Daoy (cell line): Measurements from ENCODE around the gene DTNB. TPM values are rescaled to one million over a fixed set of nuclear protein-coding genes. Genes with fewer than 3 reads are reported as not detected.

Source experiments
- DNase-seq: peaks from one replicate; pipeline ENCODE4 v3.0.0-alpha.2; 2015; ENCODE audit warnings: low read depth
- total RNA-seq: library from RNA; depleted of rRNA; stranded (reverse); fragments of >200 nt; shearing (Covaris generic); gene quantifications from 2 replicates; pipeline ENCODE4 v1.2.3, GENCODE V29; 2014

DTNB gene
- total RNA-seq, 1 experiment from 2014 or later: 5.0 TPM

DNA sequence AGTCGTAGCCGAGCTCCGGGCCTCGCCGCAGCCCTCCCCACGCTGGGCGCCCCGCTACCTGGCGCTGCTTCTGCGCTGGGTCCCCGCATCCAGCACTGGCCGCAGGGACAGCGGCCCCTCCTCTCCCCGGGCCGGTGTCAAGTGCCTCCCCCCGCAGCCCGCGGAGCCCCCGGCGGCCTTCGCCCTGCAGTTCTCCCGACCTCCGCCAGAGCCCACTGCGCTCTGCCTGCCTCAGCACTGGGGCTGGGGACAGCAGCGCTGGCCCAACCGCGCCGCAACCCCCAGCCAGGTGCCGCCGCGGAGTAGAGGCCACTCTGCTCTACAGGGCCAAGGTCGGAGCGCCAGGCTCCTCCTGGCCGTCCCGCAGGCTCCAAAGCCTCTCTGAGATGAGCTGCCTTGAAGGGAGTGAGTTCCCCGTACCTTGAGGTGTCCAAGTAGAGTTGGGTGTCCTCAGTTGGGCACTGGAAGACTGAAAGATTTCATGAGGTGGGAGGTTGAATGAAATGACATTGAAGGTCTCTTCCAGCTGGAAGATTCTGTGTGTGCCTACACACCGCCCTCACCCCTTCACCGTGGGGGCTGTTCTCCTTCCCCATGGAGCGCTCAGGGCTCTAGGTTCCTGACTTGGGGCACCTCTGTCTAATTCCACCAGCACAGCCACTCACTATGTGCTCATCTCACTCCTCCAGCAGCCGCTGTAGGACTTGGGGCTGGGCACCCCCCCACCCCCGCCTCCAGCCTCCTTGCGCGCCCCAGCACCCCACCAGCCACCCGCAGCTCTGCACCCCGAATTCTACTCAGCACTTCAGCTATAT lies 330.8 kb downstream of the DTNB start:
- DNase-seq: peak; percentile 88

DNA sequence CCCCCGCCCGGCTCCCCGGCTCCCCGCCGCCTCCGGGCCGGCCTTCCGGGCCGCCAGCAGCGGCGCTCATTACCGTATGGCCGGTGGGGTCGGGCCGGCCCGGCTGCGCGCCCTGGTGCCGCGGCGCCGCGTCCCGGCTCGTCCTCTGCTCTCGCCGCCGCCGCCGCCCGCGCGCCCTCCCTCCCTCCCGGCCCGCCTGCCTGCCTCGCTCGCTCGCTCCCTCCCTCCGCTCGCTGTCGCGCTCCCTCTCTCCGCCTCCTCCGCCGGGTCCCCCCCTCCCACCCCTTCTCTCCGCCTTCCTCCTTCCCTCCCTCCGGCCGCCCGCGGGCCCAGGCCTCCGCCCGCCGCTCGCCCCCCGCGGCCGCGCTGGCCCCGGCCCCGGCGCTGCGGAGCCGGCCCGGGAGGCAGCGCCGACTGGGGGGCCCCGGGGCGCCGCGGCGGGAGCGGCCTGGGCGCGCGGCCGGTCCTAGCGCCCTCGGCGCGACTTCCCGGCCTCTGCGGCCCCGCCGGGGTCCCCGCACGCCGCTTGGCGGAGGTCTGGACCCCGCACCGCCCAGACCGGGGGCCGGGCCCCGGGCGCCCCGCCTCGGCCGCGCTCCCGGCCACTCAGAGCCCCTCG lies 331.5 kb downstream of the DTNB start, which contains the start of gene DNMT3A:
Gene DNMT3A, minus strand, starts transcription at position 173 of the 619 bp plus-strand sequence. CDS start 27,941 bp downstream, outside the sequence.
- DNase-seq: peak; percentile 82

DNA sequence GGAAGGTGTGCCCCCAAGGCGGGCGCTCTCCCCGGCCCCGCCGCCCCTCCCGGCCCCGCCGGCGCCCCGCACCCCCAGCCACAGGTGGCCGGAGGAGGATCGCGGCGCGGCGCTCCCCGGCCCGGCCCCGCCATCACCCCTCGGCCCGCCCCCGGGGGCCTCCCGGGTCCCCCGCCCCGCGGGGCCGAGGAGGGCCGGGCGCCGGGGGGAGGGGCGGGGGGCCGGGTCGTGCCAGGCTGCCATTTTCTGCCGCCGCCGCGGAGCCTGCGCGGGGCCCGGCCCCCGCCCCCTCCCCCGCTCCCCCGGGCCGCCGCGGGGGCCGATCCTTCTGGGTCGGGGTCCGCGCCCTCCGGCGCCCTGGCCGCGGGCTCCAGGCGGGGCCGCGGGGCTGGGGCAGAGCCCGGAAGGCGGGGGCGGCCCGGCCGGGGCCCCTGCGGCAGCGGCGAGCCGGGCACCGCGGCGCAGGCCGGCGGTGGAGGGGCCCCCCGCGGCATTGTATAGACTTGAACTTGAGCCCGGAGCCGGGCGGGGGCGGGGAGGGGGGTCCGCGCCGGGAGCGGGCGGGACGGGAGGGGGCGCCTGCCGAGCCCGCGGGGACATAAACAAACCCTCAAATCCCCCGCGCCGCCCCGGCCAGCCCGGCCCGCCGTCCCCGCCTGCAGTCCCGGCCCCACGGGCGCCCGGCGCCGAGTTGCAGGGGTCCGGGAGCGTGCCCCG lies 332.2 kb downstream of the DTNB start:
- DNase-seq: peak; percentile 34

DNA sequence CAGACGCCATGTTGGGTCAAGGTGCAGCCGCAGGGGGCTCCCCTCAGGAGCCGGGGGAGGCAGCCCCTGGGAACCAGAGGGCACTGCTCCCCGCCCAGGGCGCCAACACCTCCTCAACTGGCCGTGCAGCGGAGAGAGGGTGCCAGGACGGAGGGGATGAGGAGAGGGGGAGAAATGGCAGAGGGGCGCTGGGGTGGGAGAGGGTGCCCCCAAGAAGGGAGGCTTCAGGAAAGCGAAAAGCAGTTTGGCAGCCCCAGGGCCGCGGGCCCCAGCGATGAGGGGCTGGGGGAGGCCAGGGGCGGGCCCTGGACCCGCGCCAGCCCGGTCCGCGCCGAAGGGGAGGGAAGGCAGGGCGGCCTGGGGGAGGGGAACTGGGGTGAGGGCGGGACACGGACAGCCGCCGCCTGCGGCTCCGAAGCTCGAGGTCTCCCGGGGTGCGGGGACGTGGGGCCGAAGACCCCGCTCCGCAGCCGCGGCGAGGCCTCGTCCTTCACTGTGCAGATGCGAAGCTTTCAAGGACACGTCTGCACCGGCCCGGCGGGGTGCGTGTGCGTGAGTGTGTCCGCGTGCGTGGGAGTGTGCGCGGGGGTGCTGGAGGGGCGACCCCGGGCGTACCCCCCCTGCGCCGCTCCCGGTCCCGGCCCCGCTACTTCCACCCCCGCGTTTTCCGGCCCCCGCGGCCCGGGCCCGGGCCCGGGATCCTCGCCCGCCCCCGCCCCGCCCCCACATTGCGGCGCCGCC lies 333.0 kb downstream of the DTNB start:
- DNase-seq: no peak

DNA sequence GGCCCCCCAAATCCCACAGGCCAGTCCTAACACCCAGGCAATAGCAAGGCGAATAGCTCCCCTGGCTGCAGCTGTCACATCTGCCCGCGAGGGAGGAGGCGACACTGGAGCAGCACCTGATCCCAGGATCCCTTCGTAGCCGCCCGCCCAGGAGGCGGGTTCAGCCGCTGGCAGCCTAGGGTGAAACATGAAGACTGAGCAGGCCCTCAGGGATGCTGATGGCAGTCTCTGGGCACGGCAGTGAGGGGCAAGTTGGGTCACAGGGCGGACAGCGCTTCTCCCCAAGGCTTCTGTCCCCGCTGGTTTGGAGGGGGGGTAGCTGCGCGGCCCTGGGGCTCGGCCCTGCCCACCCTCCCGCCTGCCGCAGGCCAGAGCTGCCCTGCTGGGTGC lies 333.6 kb downstream of the DTNB start:
- no peak for DNase-seq

DNA sequence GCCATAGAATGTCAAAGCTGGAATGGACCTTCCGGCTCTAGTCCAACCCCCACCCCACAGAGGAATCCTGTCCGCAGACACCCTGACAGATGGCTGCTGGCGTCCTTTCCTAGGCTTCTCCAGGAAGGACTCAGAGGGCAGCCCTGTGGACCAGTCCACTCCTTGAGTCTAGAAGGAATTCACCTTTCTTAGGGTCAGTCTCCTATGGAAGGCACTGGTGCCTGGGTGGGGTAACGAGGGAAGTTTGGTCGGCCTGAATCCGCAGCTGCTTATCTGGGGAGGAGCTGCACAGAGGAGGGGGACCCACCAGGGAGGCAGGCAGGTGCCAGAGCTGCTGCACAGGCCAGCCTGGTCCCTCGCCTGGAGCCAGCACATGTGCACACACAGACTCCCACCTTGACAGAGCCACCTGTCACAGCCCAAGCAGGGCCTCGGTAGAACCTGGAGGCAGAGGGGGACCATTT lies 334.1 kb downstream of the DTNB start:
- DNase-seq: no peak

DNA sequence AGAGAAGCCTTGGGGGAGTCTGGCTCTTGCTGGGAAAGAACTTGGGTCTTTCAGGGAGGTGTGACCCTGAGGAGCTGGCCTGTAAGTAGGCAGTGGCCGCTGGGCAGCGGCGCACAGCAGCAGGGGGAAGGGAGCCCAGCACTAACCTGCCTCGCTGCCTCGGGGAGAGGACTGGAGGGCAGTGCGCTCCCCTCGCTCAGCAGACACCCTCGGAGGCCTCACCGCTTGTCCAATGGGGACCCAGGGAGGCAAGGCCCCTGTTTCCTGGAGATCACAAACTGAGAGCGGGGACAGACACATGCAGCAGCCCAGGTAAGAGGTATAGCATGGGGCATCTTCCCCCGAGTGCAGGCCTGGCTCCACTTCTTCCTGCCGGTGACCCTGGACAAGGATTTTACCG lies 335.0 kb downstream of the DTNB start:
- DNase-seq: no peak

DNA sequence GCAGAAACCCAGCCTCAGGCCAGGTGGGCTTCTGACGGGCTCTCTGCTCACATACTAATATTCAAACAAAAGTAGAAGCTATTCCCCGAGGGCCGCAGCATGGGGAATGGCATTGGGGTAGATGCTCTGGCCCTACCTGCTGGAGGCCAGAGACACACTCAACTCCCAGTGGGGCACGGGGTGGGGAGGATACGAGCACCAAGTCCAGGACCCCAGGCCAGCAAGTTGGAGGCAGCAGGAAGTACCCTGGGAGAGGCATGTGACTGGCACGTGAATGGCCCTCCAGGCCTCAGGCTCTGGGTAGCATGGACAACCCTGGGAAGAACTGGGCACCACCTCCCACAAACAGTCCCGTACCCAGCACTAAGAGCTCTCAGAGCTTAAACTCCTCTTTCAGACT lies 335.5 kb downstream of the DTNB start:
- DNase-seq: no peak

DNA sequence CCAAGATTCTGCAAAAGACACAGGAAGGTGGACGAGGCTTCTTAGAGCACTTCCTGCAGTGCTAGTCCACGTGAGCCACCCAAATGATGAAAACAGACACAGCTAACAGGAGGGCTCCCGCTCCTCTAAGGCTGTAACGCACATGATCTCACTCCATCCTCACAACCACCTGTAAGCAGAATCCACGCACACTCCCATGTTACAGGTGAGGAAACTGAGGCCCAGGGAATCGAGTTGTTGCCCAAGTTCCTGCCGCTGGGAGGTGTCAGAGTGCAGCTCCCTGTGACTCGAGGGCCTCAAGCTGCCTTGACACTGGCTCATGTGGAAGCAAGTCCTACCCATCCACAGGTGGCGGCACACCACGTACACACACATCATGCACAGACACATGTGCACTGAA lies 336.1 kb downstream of the DTNB start:
- no peak for DNase-seq

DNA sequence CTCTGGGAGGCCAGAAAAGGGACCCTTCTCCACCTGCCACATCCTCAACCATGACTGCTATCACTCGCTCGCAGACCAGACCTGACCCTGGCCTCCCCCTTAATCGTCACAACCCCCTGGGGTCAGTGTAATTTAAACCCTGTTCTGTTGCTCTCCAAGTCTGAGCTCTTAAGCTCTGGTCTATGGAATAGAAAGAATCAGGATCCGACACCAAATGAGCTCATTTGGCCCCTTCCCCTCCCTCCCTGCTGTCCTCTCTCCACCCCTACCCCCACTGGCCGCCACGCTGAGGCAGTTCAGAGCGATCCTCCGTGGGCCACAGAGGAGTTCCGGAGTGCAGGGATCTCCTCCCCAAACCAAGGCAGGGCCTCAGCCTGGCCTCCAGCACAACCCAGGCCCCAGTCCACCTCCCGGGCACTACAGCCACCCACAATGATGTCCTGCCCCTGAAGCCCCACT lies 337.0 kb downstream of the DTNB start:
- DNase-seq: no peak

DNA sequence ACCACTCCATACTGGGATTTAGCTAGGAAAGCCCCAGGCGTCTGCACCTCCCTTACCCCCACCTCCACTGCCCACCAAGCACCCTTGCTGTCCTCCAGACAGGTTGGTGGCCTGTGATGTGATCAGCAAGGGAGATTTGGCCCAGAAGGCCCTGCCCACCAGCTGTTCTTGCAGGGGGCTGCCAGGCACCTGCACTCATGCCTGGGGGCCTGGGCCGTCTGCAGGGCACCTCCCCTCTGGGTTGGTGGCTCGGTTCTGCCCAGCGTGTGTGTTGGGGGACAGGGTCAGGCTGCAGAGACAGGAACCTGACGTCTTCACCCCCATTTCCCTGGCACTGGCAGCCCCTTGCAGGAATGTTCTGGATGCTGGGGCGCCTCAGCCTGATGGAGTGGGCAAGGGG lies 337.4 kb downstream of the DTNB start:
- DNase-seq: no peak

DNA sequence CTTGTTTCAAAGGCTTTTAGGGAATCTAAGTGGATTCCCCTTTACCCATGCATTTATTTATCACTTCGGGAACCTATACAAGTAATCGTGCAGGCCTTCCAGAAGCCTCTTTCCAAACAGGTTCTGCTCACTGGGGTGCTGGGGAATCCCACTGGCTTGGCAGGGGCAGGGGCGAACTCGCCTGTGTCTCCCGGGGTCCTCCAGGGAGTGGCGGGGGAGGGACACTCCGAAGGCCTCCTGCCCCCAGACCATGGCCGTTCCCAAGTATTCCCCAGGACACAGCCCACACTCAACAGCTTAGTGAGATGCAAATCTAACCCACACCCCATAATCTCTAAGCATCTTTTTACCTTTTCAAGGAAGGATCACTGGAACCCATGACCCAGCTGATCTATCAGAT lies 338.2 kb downstream of the DTNB start:
- DNase-seq: no peak

DNA sequence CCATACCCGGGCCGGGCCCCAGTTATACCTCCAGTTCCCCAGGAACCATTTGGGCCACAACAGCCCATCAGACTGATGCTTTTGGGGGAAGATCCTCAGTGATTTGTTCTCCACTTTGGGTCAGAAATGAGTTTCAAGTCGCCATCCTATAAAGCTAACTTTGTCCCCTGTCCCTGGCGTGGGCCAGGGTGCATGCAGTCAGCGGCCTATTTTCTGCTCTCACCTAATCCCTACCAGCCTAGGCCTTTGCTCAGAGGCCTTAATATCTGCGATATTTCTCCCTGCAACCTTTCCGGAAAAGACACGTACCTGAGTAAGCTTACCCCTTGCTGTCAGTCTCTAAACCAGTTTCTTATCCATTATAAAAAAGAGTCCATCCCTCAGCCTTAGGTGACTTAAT lies 338.9 kb downstream of the DTNB start:
- DNase-seq: no peak

DNA sequence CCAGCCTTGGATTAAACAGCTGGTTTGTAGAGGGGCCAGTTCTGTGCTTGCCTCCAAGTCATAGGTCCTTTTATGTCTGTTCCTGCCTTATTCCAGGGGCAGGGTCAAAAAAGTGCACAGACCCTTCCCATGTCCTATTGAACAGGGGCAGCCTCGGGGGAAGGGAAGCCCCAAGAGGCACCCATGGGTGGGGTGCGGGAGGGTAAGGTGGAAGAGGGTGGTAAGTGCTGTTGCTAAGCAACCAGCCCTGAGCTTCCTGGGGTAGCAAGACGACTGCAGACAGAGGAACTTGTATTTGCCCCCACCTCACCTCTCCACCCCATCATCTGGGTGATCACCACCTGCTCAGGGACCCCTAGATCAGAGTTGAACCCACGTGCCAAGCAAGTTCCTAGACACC lies 339.4 kb downstream of the DTNB start:
- DNase-seq: no peak

DNA sequence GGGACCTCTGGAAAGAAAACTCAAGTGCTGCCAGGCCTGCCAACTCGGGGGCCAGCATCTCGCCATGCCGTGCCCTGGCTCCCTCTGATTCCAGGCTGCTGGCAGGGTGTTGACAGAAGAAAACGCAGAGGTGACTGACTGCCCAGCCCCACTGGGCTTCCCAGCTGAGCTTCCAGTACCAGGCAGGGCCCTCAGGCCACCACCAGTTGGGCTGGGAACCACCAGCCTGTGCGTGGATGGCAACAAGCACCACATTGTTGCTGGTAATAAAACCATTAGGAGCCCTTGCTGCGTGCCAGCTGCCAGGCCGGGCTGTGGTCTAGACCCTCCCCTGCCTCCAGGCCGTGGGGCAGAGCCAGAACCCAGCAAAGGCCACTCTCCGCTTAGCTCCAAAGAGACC lies 340.8 kb downstream of the DTNB start:
- no peak for DNase-seq

DNA sequence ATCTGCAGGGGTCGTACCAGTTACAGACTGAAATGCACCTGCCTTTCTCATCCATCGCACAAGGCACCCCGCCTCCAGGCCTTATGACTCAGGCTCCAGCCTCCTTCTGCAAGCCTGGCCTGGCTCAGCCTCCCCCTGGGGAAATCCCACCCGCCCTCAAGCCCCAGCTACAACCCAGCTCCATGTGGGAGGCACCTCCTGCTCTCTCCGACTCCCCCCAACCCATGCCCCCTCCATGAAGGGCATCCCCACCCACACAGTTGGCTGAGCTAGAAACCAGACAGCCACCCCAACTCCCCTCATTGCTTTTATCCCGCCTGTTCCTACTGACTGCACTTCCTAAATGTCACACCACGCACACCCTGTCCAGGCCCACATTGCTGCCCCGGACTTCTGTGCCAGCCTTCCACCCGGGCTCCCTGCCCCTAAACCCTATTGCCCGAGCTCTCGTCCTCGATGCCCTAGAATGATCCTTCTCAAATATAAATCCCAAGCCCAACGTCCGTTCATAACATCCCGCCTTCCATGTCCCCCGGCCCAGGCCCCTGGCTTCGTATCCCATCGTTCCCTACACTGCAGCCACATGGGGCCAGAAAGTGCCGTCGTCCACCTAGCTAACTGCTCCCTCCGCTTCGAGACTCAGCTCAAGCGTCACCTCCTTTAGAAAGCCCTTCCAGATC lies 341.6 kb downstream of the DTNB start:
- DNase-seq: peak; percentile 58

DNA sequence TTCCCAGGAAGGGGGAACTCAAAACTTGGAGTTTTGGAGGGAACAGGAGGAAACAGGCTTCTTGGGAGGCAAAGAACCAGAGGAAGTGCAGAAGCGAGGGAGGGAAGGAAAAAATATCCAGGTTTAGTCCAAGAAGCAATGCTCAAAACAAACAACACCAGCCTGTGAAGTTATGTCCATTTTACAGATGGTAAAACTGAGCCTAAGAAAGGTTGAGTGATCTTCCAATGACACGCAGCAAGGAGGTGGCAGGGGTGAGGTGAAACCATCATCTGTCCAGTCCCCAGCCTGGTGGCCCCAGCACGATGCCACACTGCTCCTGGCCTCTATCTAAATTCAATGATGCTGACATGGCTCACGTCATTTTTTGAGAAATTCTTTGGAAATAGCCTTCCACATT lies 342.4 kb downstream of the DTNB start:
- DNase-seq: no peak

DNA sequence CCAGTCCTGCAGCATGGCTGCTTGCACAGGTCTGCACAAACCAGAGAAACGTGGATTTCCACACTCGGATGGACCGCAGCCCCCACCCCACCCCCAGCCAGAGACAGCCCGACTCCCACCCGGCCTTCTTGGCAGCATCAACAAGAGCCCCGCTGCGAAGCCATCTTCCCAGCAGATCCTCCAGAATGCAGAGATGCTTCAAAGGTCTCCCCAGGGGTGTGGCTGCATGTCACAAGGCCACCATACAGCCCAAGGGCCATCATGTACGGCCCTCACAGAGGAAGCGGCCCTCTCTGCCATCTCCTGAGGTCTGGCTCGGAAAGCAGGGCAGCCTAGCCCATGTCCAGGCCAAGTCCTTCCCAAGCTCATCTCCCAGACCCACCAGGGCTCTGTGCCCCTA lies 343.1 kb downstream of the DTNB start:
- no peak for DNase-seq

DNA sequence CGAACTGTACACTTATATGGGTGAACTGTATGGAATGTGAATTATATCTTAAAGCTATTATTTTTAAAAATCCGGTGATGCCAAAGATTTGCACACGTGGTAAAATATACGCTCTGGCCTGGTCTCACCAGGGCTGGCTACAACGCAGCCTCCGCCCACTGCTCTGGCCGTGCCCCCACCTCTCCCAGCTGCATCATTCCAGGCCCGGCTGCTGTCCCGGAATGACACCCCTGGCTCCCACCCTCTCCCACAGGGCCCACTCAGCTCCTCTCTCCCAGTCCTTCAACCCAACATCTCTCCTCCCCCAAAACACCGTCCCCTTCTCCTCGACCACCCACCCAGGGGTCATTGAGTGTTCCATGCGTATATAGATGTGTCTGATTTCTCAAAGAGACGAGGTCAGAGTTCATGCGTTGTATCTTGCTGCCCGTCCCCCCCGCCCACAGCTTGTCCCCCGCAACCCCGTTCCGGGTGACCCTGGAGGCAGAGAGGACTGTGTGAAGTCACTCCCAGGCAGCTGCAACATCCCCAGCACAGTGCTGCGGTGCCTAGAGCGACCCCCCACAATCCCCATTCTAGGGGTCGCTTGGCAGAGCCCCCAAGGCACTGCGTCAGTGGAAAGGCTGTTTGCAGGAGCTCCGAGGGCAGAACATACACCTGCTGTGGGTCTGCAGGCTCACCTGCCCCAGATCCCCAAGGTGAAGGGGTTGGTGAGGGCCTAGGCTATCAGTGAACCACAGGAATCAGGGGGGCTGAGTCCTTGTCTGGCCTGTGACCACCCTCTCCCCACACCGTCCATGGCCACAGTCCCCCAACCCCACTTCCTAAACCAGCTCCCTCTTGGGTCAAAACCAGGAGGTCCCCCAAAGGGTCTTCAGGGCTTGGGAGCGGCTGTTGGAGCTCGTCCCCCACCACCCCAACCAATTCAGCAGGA lies 345.0 kb downstream of the DTNB start:
- no peak for DNase-seq
